NT2/D1 (cell line): Measurements from ENCODE around the gene BBS5.

ENCODE experiments used
- DNase-seq: peaks from one replicate; pipeline ENCODE4 v3.0.0-alpha.2; 2011; ENCODE audit warnings: low read depth, low spot score
- H3K27me3 ChIP-seq: 2 replicates; pipeline ENCODE4 v1.6.0; 2011; ENCODE audit warnings: mild to moderate bottlenecking; ENCODE audit not compliant: insufficient read length, insufficient read depth
- H3K36me3 ChIP-seq: 2 replicates; pipeline ENCODE4 v1.6.1; 2011; ENCODE audit warnings: mild to moderate bottlenecking, low read length, mixed read lengths; ENCODE audit not compliant: insufficient read depth, insufficient read length
- H3K4me1 ChIP-seq: 2 replicates; pipeline ENCODE4 v1.5.1; 2011; ENCODE audit not compliant: insufficient read depth, insufficient read length
- H3K4me3 ChIP-seq: 2 replicates; pipeline ENCODE4 v1.5.1; 2011; ENCODE audit warnings: low read depth; ENCODE audit not compliant: insufficient read length
- H3K9ac ChIP-seq: 2 replicates; pipeline ENCODE4 v1.6.0; 2011; ENCODE audit warnings: low read depth; ENCODE audit not compliant: insufficient read length
- H3K9me3 ChIP-seq: 2 replicates; pipeline ENCODE4 v1.5.1; 2011; ENCODE audit warnings: mild to moderate bottlenecking, low read length; ENCODE audit not compliant: insufficient read depth
- SUZ12 ChIP-seq: IDR thresholded peaks from 2 replicates; pipeline ENCODE4 v1.6.1; 2011; ENCODE audit not compliant: insufficient read length, insufficient read depth; ENCODE audit errors: extremely low read depth
- YY1 ChIP-seq: IDR thresholded peaks from 2 replicates; pipeline ENCODE4 v1.6.1; 2011; ENCODE audit not compliant: insufficient read length, insufficient read depth
- ZNF274 ChIP-seq: IDR thresholded peaks from 2 replicates; pipeline ENCODE4 v1.6.1; 2011; ENCODE audit warnings: mild to moderate bottlenecking, low read depth, low read length

Gene BBS5

GRCh38 chr2:169469952-169470572 is 9.2 kb upstream of the BBS5 start:
- no peaks in the 10 kb centered on the region for H3K4me1 ChIP-seq
- H3K9me3 ChIP-seq: no peaks in the 10 kb centered on the region
- DNase-seq: no peak
- TF ChIP-seq ZNF274 (no peak), YY1 (no peak), SUZ12 (no peak)
- H3K27me3 ChIP-seq: no peaks in the 10 kb centered on the region
- no peak overlapping the region for H3K9ac ChIP-seq
- H3K36me3 ChIP-seq: no peaks in the 10 kb centered on the region
- no peak overlapping the region for H3K4me3 ChIP-seq

- no peaks in the 10 kb centered on the region for H3K4me1 ChIP-seq
- H3K9me3 ChIP-seq: no peaks in the 10 kb centered on the region
- no peak for DNase-seq
- no peaks in the 10 kb centered on the region for H3K27me3 ChIP-seq
- TF ChIP-seq YY1: no peak
- no peak for TF ChIP-seq ZNF274
- TF ChIP-seq SUZ12: no peak
- no peaks in the 10 kb centered on the region for H3K36me3 ChIP-seq
- H3K9ac ChIP-seq: no peak overlapping the region
- H3K4me3 ChIP-seq: no peak overlapping the region
Observed at GRCh38 chr2:169472249-169472648, 7.0 kb upstream of the BBS5 start.

- Histone ChIP-seq H3K9me3 (no peaks in the 10 kb centered on the region), H3K27me3 (peaks cover 33% of the 10 kb centered on the region), H3K9ac (no peak overlapping the region), H3K4me3 (no peak overlapping the region), H3K36me3 (no peaks in the 10 kb centered on the region), H3K4me1 (no peaks in the 10 kb centered on the region)
- TF ChIP-seq YY1 (no peak), SUZ12 (no peak), ZNF274 (no peak)
- DNase-seq: no peak
Observed at GRCh38 chr2:169476459-169476858, 2.8 kb upstream of the BBS5 start.

GRCh38 chr2:169478339-169478738 is 955 bp upstream of the BBS5 start:
- TF ChIP-seq ZNF274: no peak
- no peak for TF ChIP-seq SUZ12
- no peak for TF ChIP-seq YY1
- no peaks in the 10 kb centered on the region for H3K36me3 ChIP-seq
- no peak overlapping the region for H3K9ac ChIP-seq
- no peaks in the 10 kb centered on the region for H3K9me3 ChIP-seq
- H3K27me3 ChIP-seq: peaks cover 33% of the 10 kb centered on the region
- H3K4me1 ChIP-seq: no peaks in the 10 kb centered on the region
- H3K4me3 ChIP-seq: no peak overlapping the region
- DNase-seq: no peak

- peaks cover 33% of the 10 kb centered on the region for H3K27me3 ChIP-seq
- H3K4me1 ChIP-seq: no peaks in the 10 kb centered on the region
- TF ChIP-seq YY1: no peak
- no peak for TF ChIP-seq SUZ12
- TF ChIP-seq ZNF274: no peak
- H3K9me3 ChIP-seq: no peaks in the 10 kb centered on the region
- peak overlapping the region; percentile 79 for H3K9ac ChIP-seq
- no peak for DNase-seq
- peak overlapping the region; percentile 55 for H3K4me3 ChIP-seq
- H3K36me3 ChIP-seq: no peaks in the 10 kb centered on the region
Observed at GRCh38 chr2:169478745-169479256, 493 bp upstream of the BBS5 start.

- Histone ChIP-seq H3K9ac (peak overlapping the region; percentile 79), H3K4me1 (no peaks in the 10 kb centered on the region), H3K9me3 (no peaks in the 10 kb centered on the region), H3K4me3 (peak overlapping the region; percentile 55), H3K27me3 (peaks cover 33% of the 10 kb centered on the region), H3K36me3 (peaks cover 3% of the 10 kb centered on the region)
- no peak for DNase-seq
- TF ChIP-seq YY1 (no peak), ZNF274 (no peak), SUZ12 (no peak)
Observed at GRCh38 chr2:169480079-169480465, 778 bp downstream of the BBS5 start.

GRCh38 chr2:169485650-169486138 is 6.4 kb downstream of the BBS5 start:
- H3K9me3 ChIP-seq: no peaks in the 10 kb centered on the region
- H3K27me3 ChIP-seq: peaks cover 6% of the 10 kb centered on the region
- H3K4me3 ChIP-seq: no peak overlapping the region
- TF ChIP-seq SUZ12: no peak
- TF ChIP-seq YY1: no peak
- TF ChIP-seq ZNF274: no peak
- no peak for DNase-seq
- H3K36me3 ChIP-seq: peaks cover 3% of the 10 kb centered on the region
- no peaks in the 10 kb centered on the region for H3K4me1 ChIP-seq
- H3K9ac ChIP-seq: no peak overlapping the region
